Upper lobe of left lung (tissue), 6 donors: Measurements from ENCODE around the gene ULK1. TPM values are rescaled to one million over a fixed set of nuclear protein-coding genes. Genes with fewer than 3 reads are reported as not detected.
A peak's percentile ranks its signal among the peaks of the same experiment; 100 is the strongest.

Experiments used
- ATAC-seq, 2 donors: fragments of 200-7000 bp; cut with Tn5 transposase; one replicate each; pipeline ENCODE4 v1.9.1; 2022; ENCODE audit warnings: mild to moderate bottlenecking in 2 of 2, moderate library complexity in 2 of 2; ENCODE audit not compliant: low FRiP score in 2 of 2
- DNase-seq, 2 donors: peaks; one replicate each; pipeline ENCODE4 v3.0.0-alpha.2; 2019 to 2020
- H3K27ac ChIP-seq, 4 donors: fragments of 200-600 bp; sonication (generic); one replicate each; pipeline ENCODE4 v1.5.1; 2016 to 2019
- H3K27me3 ChIP-seq, 4 donors: fragments of 200-600 bp; sonication (generic); one replicate each; pipeline ENCODE4 v1.5.1; 2017 to 2019
- H3K36me3 ChIP-seq, 4 donors: fragments of 200-600 bp; sonication (generic); one replicate each; pipeline ENCODE4 v1.5.1; 2016 to 2019
- H3K4me1 ChIP-seq, 4 donors: fragments of 200-600 bp; sonication (generic); one replicate each; pipeline ENCODE4 v1.5.1; 2018 to 2019
- H3K4me3 ChIP-seq, 4 donors: fragments of 200-600 bp; sonication (generic); one replicate each; pipeline ENCODE4 v1.5.1; 2017 to 2019; ENCODE audit warnings: mild to moderate bottlenecking in 2 of 4, moderate library complexity in 1 of 4
- H3K9me3 ChIP-seq, 4 donors: fragments of 200-600 bp; sonication (generic); one replicate each; pipeline ENCODE4 v1.5.1; 2018 to 2019
- EP300 ChIP-seq, 4 donors: sonication (generic); formaldehyde crosslinking; IDR thresholded peaks; one replicate each; pipeline ENCODE4 v1.5.1; 2017; ENCODE audit warnings: antibody characterized with exemption in 4 of 4, control low read depth in 2 of 4
- POLR2A ChIP-seq, 4 donors: fragments of 450-650 bp; IDR thresholded peaks; one replicate each; pipeline ENCODE4 v1.5.1; 2016 to 2017; ENCODE audit warnings: antibody characterized with exemption in 4 of 4, mild to moderate bottlenecking in 2 of 4
- POLR2AphosphoS5 ChIP-seq, 2 donors: sonication (generic); formaldehyde crosslinking; IDR thresholded peaks; one replicate each; pipeline ENCODE4 v1.5.1; 2017; ENCODE audit warnings: antibody characterized with exemption in 2 of 2
- WGBS, 2 donors: methylation state at CpG; one replicate each; pipeline ENCODE4 v1.1.5; 2017 to 2018; 5-methylcytosine and 5-hydroxymethylcytosine counted together
- total RNA-seq, 6 donors: library from RNA; depleted of rRNA in 4 of 6; stranded (reverse); fragments of >200 nt in 4 of 6; gene quantifications; one replicate each; pipeline versions ENCODE4 v1.1.0 to v1.2.1, GENCODE V29; 2016 to 2021
- TF ChIP-seq, protein P1 (sequence below), 6 experiments: fragments of 450-650 bp in 4 of 6; fragments of 200-600 bp in 2 of 6; sonication (generic) in 2 of 6; IDR thresholded peaks; one replicate each; pipeline ENCODE4 v1.5.1; 2016 to 2019; ENCODE audit warnings: antibody characterized with exemption in 6 of 6
- donor health status: DM: no; HTN: no; CAD: no; lungs with moderate emphysema.
- donor health status: DM: no; HTN: yes; CAD: no; lungs with severe emphysema.

ULK1 gene
- total RNA-seq, 6 donors from 2014 or later = 6.8 to 93.2 (median 40.7) TPM

DNA sequence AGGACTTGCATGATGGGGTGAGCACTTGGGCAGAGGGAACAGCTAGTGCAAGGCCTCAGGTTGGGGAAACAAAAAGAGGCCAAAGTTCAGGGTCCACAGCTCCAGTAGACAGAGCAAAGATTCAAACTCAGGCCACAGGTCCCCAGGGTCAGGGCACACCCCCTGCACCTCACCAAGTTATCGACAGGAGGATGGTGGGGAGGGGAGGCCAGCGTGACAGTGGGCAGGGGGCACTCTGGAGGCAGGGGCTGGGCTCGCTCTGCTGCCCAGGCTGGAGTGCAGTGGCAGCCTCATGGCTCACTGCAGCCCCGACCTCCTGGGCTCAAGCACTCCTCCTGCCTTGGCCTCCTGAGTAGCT, 32.4 kb upstream of the ULK1 start:
- no peaks in the 10 kb centered on the region for H3K27me3 ChIP-seq
- no peak for TF ChIP-seq EP300 (IDR thresholded peaks at IDR 0.05)
- TF ChIP-seq POLR2A (IDR thresholded peaks at IDR 0.05) = no peak
- TF ChIP-seq POLR2AphosphoS5 (IDR thresholded peaks at IDR 0.05) = no peak
- TF ChIP-seq, protein P1, sequence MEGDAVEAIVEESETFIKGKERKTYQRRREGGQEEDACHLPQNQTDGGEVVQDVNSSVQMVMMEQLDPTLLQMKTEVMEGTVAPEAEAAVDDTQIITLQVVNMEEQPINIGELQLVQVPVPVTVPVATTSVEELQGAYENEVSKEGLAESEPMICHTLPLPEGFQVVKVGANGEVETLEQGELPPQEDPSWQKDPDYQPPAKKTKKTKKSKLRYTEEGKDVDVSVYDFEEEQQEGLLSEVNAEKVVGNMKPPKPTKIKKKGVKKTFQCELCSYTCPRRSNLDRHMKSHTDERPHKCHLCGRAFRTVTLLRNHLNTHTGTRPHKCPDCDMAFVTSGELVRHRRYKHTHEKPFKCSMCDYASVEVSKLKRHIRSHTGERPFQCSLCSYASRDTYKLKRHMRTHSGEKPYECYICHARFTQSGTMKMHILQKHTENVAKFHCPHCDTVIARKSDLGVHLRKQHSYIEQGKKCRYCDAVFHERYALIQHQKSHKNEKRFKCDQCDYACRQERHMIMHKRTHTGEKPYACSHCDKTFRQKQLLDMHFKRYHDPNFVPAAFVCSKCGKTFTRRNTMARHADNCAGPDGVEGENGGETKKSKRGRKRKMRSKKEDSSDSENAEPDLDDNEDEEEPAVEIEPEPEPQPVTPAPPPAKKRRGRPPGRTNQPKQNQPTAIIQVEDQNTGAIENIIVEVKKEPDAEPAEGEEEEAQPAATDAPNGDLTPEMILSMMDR (IDR thresholded peaks at IDR 0.05) = no peak
- H3K4me1 ChIP-seq = peaks cover 0 to 16% (median 8%) of the 10 kb centered on the region in 4 donors
- no peak overlapping the region for H3K4me3 ChIP-seq
- DNase-seq (no peak), ATAC-seq (no peak)
- H3K27ac ChIP-seq = no peak overlapping the region
- 74% methylated on average over 4 of the region's 4 CpGs; no CpG with 5 or more reads in 1 of the 2 donors for WGBS, 2 donors
- H3K36me3 ChIP-seq = no peaks in the 10 kb centered on the region
- H3K9me3 ChIP-seq = no peaks in the 10 kb centered on the region

DNA sequence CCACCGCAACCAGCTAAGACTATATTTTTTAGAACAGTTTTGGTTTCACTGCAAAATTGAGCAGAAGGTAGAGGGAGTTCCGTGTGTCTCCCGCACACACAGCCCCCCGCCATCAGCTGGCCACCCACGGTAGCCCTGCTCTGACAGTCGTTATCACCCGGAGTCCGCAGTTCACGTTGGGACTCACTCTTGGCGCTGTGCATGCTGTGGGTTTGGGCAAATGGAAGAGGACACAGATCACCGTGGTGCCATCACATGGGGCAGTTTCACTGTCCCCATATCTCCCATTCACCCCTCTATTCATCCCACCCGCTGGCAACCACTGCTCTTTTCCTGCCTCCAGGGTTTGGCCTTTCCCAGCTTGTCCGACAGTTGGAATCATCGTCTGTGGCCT, 31.8 kb upstream of the ULK1 start:
- H3K27me3 ChIP-seq = no peaks in the 10 kb centered on the region
- H3K4me3 ChIP-seq = no peak overlapping the region
- WGBS, 2 donors = 79% methylated on average over 14 of the region's 14 CpGs
- H3K27ac ChIP-seq = no peak overlapping the region
- ATAC-seq = no peak
- H3K9me3 ChIP-seq = no peaks in the 10 kb centered on the region
- H3K4me1 ChIP-seq = peaks cover 0 to 16% (median 8%) of the 10 kb centered on the region in 4 donors
- no peak for DNase-seq
- no peak for TF ChIP-seq EP300 (IDR thresholded peaks at IDR 0.05)
- no peak for TF ChIP-seq POLR2AphosphoS5 (IDR thresholded peaks at IDR 0.05)
- TF ChIP-seq, protein P1 (IDR thresholded peaks at IDR 0.05) = no peak
- no peak for TF ChIP-seq POLR2A (IDR thresholded peaks at IDR 0.05)
- no peaks in the 10 kb centered on the region for H3K36me3 ChIP-seq

DNA sequence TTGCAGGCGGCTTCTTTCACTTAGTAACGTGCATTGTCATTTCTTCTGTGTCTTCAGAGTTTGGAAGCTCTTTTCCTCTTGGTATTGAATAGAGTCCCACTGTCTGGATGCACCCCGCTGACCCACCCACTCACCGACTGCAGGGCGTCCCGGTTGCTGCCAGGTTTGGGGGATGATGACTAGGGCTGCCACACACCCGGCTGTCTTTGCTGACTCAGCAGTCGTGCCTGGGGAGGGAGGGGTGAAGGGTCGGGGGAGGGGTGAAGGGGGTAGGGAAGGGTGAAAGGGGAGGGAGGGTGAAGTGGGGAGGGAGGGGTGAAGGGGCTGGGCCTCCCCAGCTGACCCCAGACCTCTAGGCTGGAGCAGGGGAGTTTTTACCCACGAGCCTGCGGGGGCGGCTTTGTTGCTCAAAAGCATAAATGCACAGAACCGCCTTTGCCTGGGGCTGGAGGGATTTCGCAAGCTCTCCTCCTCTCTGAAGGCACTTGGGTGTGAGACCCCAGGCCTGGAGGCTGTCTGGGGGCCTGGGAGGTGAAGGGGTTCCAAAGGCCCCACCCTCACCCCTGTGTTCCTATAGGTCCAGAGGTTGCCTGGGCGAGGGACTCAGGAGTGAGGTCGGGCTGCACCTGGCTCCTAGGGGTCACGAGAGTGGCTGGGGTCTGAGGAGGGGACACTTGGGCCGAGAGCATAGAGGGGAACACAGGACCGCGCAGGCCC, 31.3 kb upstream of the ULK1 start:
- TF ChIP-seq POLR2AphosphoS5 (IDR thresholded peaks at IDR 0.05) = no peak
- TF ChIP-seq, protein P1 (IDR thresholded peaks at IDR 0.05) = no peak
- no peak for TF ChIP-seq POLR2A (IDR thresholded peaks at IDR 0.05)
- no peak for TF ChIP-seq EP300 (IDR thresholded peaks at IDR 0.05)
- Histone ChIP-seq H3K27ac (no peak overlapping the region), H3K36me3 (no peaks in the 10 kb centered on the region), H3K4me1 (peaks cover 0 to 16% (median 8%) of the 10 kb centered on the region in 4 donors), H3K9me3 (no peaks in the 10 kb centered on the region), H3K27me3 (no peaks in the 10 kb centered on the region), H3K4me3 (no peak overlapping the region)
- ATAC-seq (no peak), DNase-seq (no peak)
- 43 to 57% methylated on average over 8 to 19 of the region's 20 CpGs for WGBS, 2 donors

DNA sequence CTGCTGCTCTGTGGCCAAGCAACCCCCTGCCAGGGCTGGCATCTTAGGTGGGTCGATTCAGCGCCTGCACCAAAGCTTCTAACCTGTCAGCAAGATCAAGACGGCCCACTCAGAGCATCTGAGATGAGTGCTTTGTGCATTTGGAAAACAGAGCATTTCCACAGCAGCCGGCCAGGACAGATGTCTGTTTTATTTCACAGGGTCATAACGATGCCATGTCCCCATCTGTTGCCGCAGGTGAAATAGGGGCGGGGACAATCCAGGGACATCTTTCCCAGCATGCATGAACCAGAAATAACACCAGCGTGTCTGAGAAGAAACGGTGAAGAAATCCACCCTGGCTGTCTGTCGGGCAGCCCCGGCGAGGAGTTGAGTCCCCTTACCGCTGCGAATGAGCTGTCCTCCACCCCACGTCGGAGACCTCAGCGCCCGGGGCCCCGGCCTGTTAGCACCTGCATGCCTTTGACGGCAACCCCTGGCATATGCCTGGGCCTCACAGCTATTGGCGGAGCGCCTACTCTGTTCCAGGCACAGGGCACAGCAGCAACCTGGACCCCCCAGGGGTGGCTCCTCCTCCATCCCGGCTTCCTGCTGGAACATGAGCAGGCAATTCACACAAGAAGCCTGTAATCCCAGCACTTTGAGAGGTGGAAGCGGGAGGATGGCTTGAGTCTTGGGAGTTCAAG, 30.6 kb upstream of the ULK1 start:
- WGBS, 2 donors = 66 to 81% methylated on average over 13 to 24 of the region's 24 CpGs
- no peak for ATAC-seq
- H3K4me3 ChIP-seq = no peak overlapping the region
- no peaks in the 10 kb centered on the region for H3K36me3 ChIP-seq
- H3K27ac ChIP-seq = no peak overlapping the region
- TF ChIP-seq, protein P1 (IDR thresholded peaks at IDR 0.05) = no peak
- no peak for TF ChIP-seq POLR2A (IDR thresholded peaks at IDR 0.05)
- no peak for TF ChIP-seq EP300 (IDR thresholded peaks at IDR 0.05)
- TF ChIP-seq POLR2AphosphoS5 (IDR thresholded peaks at IDR 0.05) = no peak
- H3K4me1 ChIP-seq = peaks cover 0 to 16% (median 8%) of the 10 kb centered on the region in 4 donors
- H3K9me3 ChIP-seq = no peaks in the 10 kb centered on the region
- peak in 1 of 2 donors; percentile 58 for DNase-seq
- H3K27me3 ChIP-seq = no peaks in the 10 kb centered on the region
